Activated CD8-positive, alpha-beta memory T cell treated with anti-CD3 and anti-CD28 coated beads for 1 hour (primary cell): ENCODE data around the gene TBCD.

ENCODE experiments used
- DNase-seq, 2 donors: peaks; one replicate each; pipeline ENCODE4 v3.0.0-alpha.2; 2020; ENCODE audit warnings: low read depth in 1 of 2; ENCODE audit errors: extremely low read depth in 1 of 2

TBCD gene

GRCh38 chr17:82932518-82933310, 180.8 kb downstream of the TBCD start:
- DNase-seq, result no peak

DNA sequence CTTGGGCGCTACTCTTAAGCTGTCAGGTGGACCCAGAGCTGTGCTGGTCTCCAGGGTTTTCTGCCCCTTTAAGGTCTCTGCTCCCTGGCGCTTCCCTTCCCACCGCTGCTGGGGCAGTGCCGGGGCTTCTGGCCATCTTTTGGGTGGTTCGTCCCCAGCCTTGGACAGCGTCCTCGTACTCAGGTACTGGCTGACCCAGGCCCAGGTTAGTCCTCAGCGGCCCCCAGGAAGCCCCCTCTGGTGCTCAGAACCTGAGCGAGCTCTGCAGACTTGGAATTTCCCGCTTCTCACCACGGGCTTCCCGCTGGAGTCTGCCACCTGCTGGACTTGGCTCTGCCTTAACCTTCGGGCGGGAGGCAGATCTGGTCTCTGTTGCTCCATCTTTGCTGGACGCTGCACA, 182.0 kb downstream of the TBCD start:
- no peak for DNase-seq

GRCh38 chr17:82935966-82936767, 184.3 kb downstream of the TBCD start:
- DNase-seq, result no peak

DNA sequence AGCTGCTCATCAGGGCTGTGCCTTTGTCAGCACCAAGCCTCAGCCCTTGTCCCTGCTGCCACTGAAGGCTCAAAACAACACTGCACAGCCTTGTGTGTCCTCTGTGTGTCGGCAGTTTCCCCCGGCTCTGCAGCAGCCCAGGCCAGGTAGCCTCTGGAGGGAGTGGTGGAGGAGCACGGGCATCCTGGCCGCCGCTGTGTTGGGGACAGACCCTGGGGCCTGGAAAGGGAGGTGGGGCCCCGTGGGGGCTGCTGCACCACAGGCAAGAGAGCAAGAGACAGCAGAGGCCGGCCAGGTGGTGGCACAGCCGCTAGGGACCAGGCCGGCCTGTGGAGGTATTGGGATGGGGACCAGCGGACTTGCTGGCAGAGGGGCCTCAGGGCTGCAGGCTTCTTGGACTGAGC, 184.9 kb downstream of the TBCD start:
- DNase-seq, result no peak

- no peak for DNase-seq
These were observed 185.8 kb downstream of the TBCD start for GRCh38 chr17:82937411-82938371.

DNA sequence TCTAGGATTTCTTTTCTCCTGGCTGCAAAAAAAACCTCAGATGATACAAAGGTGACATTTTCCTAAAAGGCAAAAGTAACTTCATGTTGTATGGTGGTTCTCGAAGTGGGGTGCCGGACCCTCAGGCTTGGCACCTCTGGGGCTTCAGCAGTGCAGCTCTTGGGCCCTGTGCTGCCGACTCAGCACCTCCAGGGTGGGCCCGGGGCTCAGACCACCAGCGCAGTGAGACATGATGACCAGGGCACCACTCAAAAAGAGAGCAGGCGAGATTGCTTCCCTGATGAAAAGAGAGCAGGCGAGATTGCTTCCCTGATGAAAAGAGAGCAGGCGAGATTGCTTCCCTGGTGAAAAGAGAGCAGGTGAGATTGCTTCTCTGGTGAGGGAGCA, 186.6 kb downstream of the TBCD start:
- DNase-seq, result no peak

GRCh38 chr17:82938873-82939620, 187.2 kb downstream of the TBCD start:
- DNase-seq, result no peak

- DNase-seq, result no peak
These were observed 187.8 kb downstream of the TBCD start for GRCh38 chr17:82939621-82940135.

GRCh38 chr17:82940226-82941020, 188.6 kb downstream of the TBCD start:
- no peak for DNase-seq

GRCh38 chr17:82941021-82942001, 189.4 kb downstream of the TBCD start:
- no peak for DNase-seq

GRCh38 chr17:82942166-82943130, 190.6 kb downstream of the TBCD start:
- DNase-seq, result no peak

- DNase-seq, result no peak
These were observed 191.5 kb downstream of the TBCD start for GRCh38 chr17:82943339-82943738.

GRCh38 chr17:82943751-82944150, 191.9 kb downstream of the TBCD start:
- DNase-seq, result no peak

GRCh38 chr17:82944990-82945389, 193.1 kb downstream of the TBCD start:
- no peak for DNase-seq

GRCh38 chr17:82946081-82946480, 194.2 kb downstream of the TBCD start:
- no peak for DNase-seq

- no peak for DNase-seq
These were observed 195.5 kb downstream of the TBCD start for GRCh38 chr17:82947051-82947991.
